GM23338 (cell line): ENCODE results near the gene STK38L. TPM values are rescaled to one million over a fixed set of nuclear protein-coding genes. Genes with fewer than 3 reads are reported as not detected.

Experiments
- ATAC-seq: fragments of 200-7000 bp; cut with Tn5 transposase; 3 replicates; pipeline ENCODE4 v1.9.1; 2020
- DNase-seq: peaks from one replicate; pipeline ENCODE4 v3.0.0-alpha.2; 2015; ENCODE audit warnings: low spot score
- H2AFZ ChIP-seq: fragments of 200-600 bp; sonication (generic); 2 replicates; pipeline ENCODE4 v1.8.0; 2016; ENCODE audit warnings: antibody characterized with exemption, mild to moderate bottlenecking, moderate library complexity
- H3F3A ChIP-seq: fragments of 200-600 bp; sonication (generic); replicated peaks from 2 replicates; pipeline ENCODE4 v1.8.0; 2017; ENCODE audit warnings: antibody characterized with exemption, mixed run types, low read depth
- H3K27ac ChIP-seq: fragments of 200-600 bp; sonication (generic); 2 replicates; pipeline ENCODE4 v1.6.1; 2016; ENCODE audit warnings: low read depth
- H3K27me3 ChIP-seq: fragments of 200-600 bp; sonication (generic); 2 replicates; pipeline ENCODE4 v1.8.0; 2016; ENCODE audit warnings: mild to moderate bottlenecking, mixed run types, moderate library complexity; ENCODE audit not compliant: insufficient read depth
- H3K36me3 ChIP-seq: fragments of 200-600 bp; sonication (generic); 2 replicates; pipeline ENCODE4 v1.8.0; 2016; ENCODE audit warnings: mild to moderate bottlenecking; ENCODE audit not compliant: insufficient read depth
- H3K4me1 ChIP-seq: fragments of 200-600 bp; sonication (generic); 2 replicates; pipeline ENCODE4 v1.8.0; 2016; ENCODE audit warnings: mild to moderate bottlenecking, moderate library complexity; ENCODE audit not compliant: insufficient read depth
- H3K4me2 ChIP-seq: fragments of 200-600 bp; sonication (generic); 2 replicates; pipeline ENCODE4 v1.7.1; 2017; ENCODE audit warnings: mixed run types
- H3K4me3 ChIP-seq: fragments of 200-600 bp; sonication (generic); 2 replicates; pipeline ENCODE4 v1.6.1; 2016; ENCODE audit warnings: mixed run types
- H3K79me2 ChIP-seq: fragments of 200-600 bp; sonication (generic); replicated peaks from 2 replicates; pipeline ENCODE4 v1.8.0; 2017; ENCODE audit warnings: mild to moderate bottlenecking; ENCODE audit not compliant: insufficient read depth
- H3K9me2 ChIP-seq: fragments of 200-600 bp; sonication (generic); 2 replicates; pipeline ENCODE4 v1.8.0; 2017; ENCODE audit not compliant: insufficient read depth
- H4K20me1 ChIP-seq: fragments of 200-600 bp; sonication (generic); replicated peaks from 2 replicates; pipeline ENCODE4 v1.8.0; 2017; ENCODE audit warnings: mild to moderate bottlenecking; ENCODE audit not compliant: insufficient read depth
- H3K27ac Mint-ChIP-seq: 2 replicates; pipeline ENCODE4 v1.8.0; 2020; ENCODE audit warnings: inconsistent platforms, mild to moderate bottlenecking, moderate library complexity, mixed read lengths
- H3K27me3 Mint-ChIP-seq: 3 replicates; pipeline ENCODE4 v1.8.0; 2022; ENCODE audit warnings: low read depth, mild to moderate bottlenecking, moderate library complexity, mixed read lengths, inconsistent platforms; ENCODE audit not compliant: insufficient read depth, poor library complexity
- H3K36me3 Mint-ChIP-seq: 3 replicates; pipeline ENCODE4 v1.8.0; 2021; ENCODE audit warnings: low read depth, mild to moderate bottlenecking, inconsistent platforms, moderate library complexity, mixed read lengths
- H3K4me1 Mint-ChIP-seq: 3 replicates; pipeline ENCODE4 v1.8.0; 2020; ENCODE audit warnings: mild to moderate bottlenecking, inconsistent platforms, mixed read lengths
- H3K4me3 Mint-ChIP-seq: 3 replicates; pipeline ENCODE4 v1.8.0; 2021; ENCODE audit warnings: moderate library complexity, mild to moderate bottlenecking, inconsistent platforms, mixed read lengths
- H3K9me3 Mint-ChIP-seq: 3 replicates; pipeline ENCODE4 v1.8.0; 2020; ENCODE audit warnings: moderate library complexity, mild to moderate bottlenecking, inconsistent platforms, mixed read lengths
- CREB1 ChIP-seq: fragments of 250-450 bp; sonication (Bioruptor Pico); IDR thresholded peaks from 2 replicates; pipeline ENCODE4 v1.5.0; 2020; ENCODE audit warnings: low read depth, mild to moderate bottlenecking, moderate library complexity
- CTCF ChIP-seq, 2 experiments: fragments of 200-600 bp in 1 of 2; sonication (generic) in 1 of 2; conservative IDR thresholded peaks; 2 replicates each; pipeline versions ENCODE4 v1.5.1 to v1.6.1; 2016 to 2017; ENCODE audit warnings: antibody characterized with exemption in 2 of 2, low read depth in 2 of 2, mild to moderate bottlenecking in 2 of 2, moderate library complexity in 1 of 2
- ETS1 ChIP-seq: IDR thresholded peaks from 2 replicates; pipeline ENCODE4 v1.6.1; 2016; ENCODE audit warnings: antibody characterized with exemption
- EZH2 ChIP-seq: fragments of 200-600 bp; sonication (generic); IDR thresholded peaks from one replicate; pipeline ENCODE4 v1.8.0; 2017; ENCODE audit warnings: antibody characterized with exemption, mild to moderate bottlenecking, low read depth; ENCODE audit not compliant: unreplicated experiment
- JUNB ChIP-seq: IDR thresholded peaks from one replicate; pipeline ENCODE4 v1.6.1; 2016; ENCODE audit warnings: antibody characterized with exemption; ENCODE audit not compliant: unreplicated experiment
- REST ChIP-seq: IDR thresholded peaks from one replicate; pipeline ENCODE4 v1.6.1; 2018; ENCODE audit warnings: antibody characterized with exemption; ENCODE audit not compliant: unreplicated experiment
- ZNF331 ChIP-seq: fragments of 250-450 bp; sonication (Bioruptor Pico); IDR thresholded peaks from 2 replicates; pipeline ENCODE4 v1.5.0; 2020; ENCODE audit warnings: low read depth, mild to moderate bottlenecking, moderate library complexity
- ZNF462 ChIP-seq: fragments of 250-450 bp; sonication (Bioruptor Pico); IDR thresholded peaks from 2 replicates; pipeline ENCODE4 v1.5.0; 2020; ENCODE audit warnings: mild to moderate bottlenecking, moderate library complexity
- polyA plus RNA-seq: library from polyadenylated mRNA; unstranded; fragments of >200 nt; fragmentation: Nextera tagmentation; extraction: Ambion mirVana; gene quantifications from 2 replicates; pipeline ENCODE4 v1.2.1, GENCODE V29; 2016
- total RNA-seq: library from RNA; depleted of rRNA; stranded (reverse); fragments of >200 nt; shearing (Covaris generic); gene quantifications from 2 replicates; pipeline ENCODE4 v1.2.3, GENCODE V29; 2014

The STK38L gene
- total and polyA plus RNA-seq, 2 experiments from 2014 or later, result 28.9 to 56.5 TPM

GRCh38 chr12:27220988-27221345, 23.1 kb upstream of the STK38L start (continued):
- TF ChIP-seq CTCF (conservative IDR thresholded peaks at IDR 0.05; ENCODE audit: low read depth in 2 of 2), result no peak
- no peak for TF ChIP-seq JUNB

GRCh38 chr12:27221625-27222387, 22.3 kb upstream of the STK38L start:
- Histone ChIP-seq H3F3A (no peaks in the 10 kb centered on the region), H3K27ac (no peak overlapping the region), H2AFZ (no peak overlapping the region), H4K20me1 (no peaks in the 10 kb centered on the region), H3K27me3 (no peaks in the 10 kb centered on the region), H3K79me2 (no peaks in the 10 kb centered on the region), H3K4me3 (no peak overlapping the region), H3K4me1 (no peaks in the 10 kb centered on the region), H3K36me3 (no peaks in the 10 kb centered on the region), H3K9me2 (no peaks in the 10 kb centered on the region), H3K4me2 (no peak overlapping the region)
- no peak overlapping the region for H3K27ac Mint-ChIP-seq
- no peaks in the 10 kb centered on the region for H3K9me3 Mint-ChIP-seq
- peaks cover 1% of the 10 kb centered on the region for H3K27me3 Mint-ChIP-seq
- DNase-seq (no peak), ATAC-seq (no peak)
- no peaks in the 10 kb centered on the region for H3K4me1 Mint-ChIP-seq
- no peak overlapping the region for H3K4me3 Mint-ChIP-seq
- H3K36me3 Mint-ChIP-seq, result no peaks in the 10 kb centered on the region
- no peak for TF ChIP-seq REST
- TF ChIP-seq EZH2, result no peak
- no peak for TF ChIP-seq ZNF462 (CRISPR knock-in tag)
- no peak for TF ChIP-seq JUNB
- no peak for TF ChIP-seq CTCF (conservative IDR thresholded peaks at IDR 0.05; ENCODE audit: low read depth in 2 of 2)
- no peak for TF ChIP-seq CREB1 (CRISPR knock-in tag)
- TF ChIP-seq ZNF331 (CRISPR knock-in tag), result no peak
- no peak for TF ChIP-seq ETS1
